ENCODE data around the gene HELLS. TPM values are rescaled to one million over a fixed set of nuclear protein-coding genes. Genes with fewer than 3 reads are reported as not detected.

The HELLS gene
- total and polyA plus RNA-seq, 2 of the 8 experiments (the other 6 are each of a cell fraction or from before 2014, with no cell fraction given): 147 to 371 TPM

GRCh38 chr10:94645285-94645684, 99.7 kb downstream of the HELLS start:
- H3K27me3 ChIP-seq (replicated peaks in 1 of 4; ENCODE audit: control insufficient read depth in 3 of 4, extremely low read depth in 1 of 4, insufficient read depth in 3 of 4, low read length in 3 of 4): no peaks in the 10 kb centered on the region
- no peak overlapping the region for H3K56ac ChIP-seq (replicated peaks; ENCODE audit: insufficient read length, low read depth, low read length)
- H3K4me3 ChIP-seq (ENCODE audit: extremely low read depth in 1 of 4, insufficient read depth in 2 of 4, low read depth in 3 of 4, low read length in 4 of 4): no peak overlapping the region
- H3K23me2 ChIP-seq (ENCODE audit: low read depth, low read length): no peaks in the 10 kb centered on the region
- H2BK15ac ChIP-seq (ENCODE audit: low read length): no peak overlapping the region
- H3K14ac ChIP-seq (ENCODE audit: insufficient read length): no peak overlapping the region
- H4K8ac ChIP-seq (ENCODE audit: extremely low read depth, insufficient read depth, low read length): no peak overlapping the region
- H3K4me1 ChIP-seq (replicated peaks in 1 of 4; ENCODE audit: control insufficient read depth in 3 of 4, insufficient read depth in 4 of 4, low read length in 3 of 4): no peaks in the 10 kb centered on the region
- no peak overlapping the region for H3K4me2 ChIP-seq (ENCODE audit: insufficient read depth in 1 of 2, low read depth in 2 of 2, low read length in 2 of 2)
- TF ChIP-seq SRF (IDR thresholded peaks at IDR 0.05; ENCODE audit: low read depth, low read length) (no peak), SAP30 (IDR thresholded peaks at IDR 0.05; ENCODE audit: insufficient read depth, insufficient replicate concordance, low read length) (no peak), TAF7 (optimal IDR thresholded peaks at IDR 0.05; ENCODE audit: borderline replicate concordance, low read depth, low read length) (no peak), SIRT6 (IDR thresholded peaks at IDR 0.05; ENCODE audit: low read length) (no peak)
- no peak overlapping the region for H4K91ac ChIP-seq (replicated peaks; ENCODE audit: insufficient read length, low read length)
- no peak overlapping the region for H3K23ac ChIP-seq (ENCODE audit: insufficient read length)
- no peak overlapping the region for H4K5ac ChIP-seq (ENCODE audit: insufficient read length, low read depth, low read length)
- POLR2A ChIA-PET (ENCODE audit: partially characterized antibody): no interaction called here
- H3K27ac ChIP-seq (ENCODE audit: low read depth, low read length): no peak overlapping the region
- H2AFZ ChIP-seq (ENCODE audit: low read length): no peak overlapping the region
- H2BK20ac ChIP-seq (ENCODE audit: low read length): no peak overlapping the region
- H3K36me3 ChIP-seq (ENCODE audit: control insufficient read depth in 2 of 4, insufficient read depth in 4 of 4, low read length in 3 of 4): no peaks in the 10 kb centered on the region
- no peak overlapping the region for H3K4ac ChIP-seq (replicated peaks; ENCODE audit: insufficient read length, low read depth, low read length)
- FAIRE-seq (no peak), DNase-seq (ENCODE audit: low read depth in 1 of 2, low spot score in 2 of 2) (no peak)
- no peak overlapping the region for H2BK5ac ChIP-seq (ENCODE audit: low read depth, low read length)
- no peak overlapping the region for H2BK120ac ChIP-seq (replicated peaks; ENCODE audit: low read depth, low read length)
- no peaks in the 10 kb centered on the region for H3K9me3 ChIP-seq (ENCODE audit: insufficient read depth in 2 of 2, low read depth in 1 of 2, low read length in 1 of 2)
- CTCF ChIA-PET (ENCODE audit: partially characterized antibody): interaction anchor here (1.4 kb wide), 1 partner anchor 488 kb away, joined by 3 read pairs; no protein-coding TSS in a partner anchor
- no peaks in the 10 kb centered on the region for H3K79me1 ChIP-seq (ENCODE audit: low read depth, low read length)
- no peak overlapping the region for H2BK12ac ChIP-seq (ENCODE audit: low read depth, low read length)
- no peak overlapping the region for H3K9ac ChIP-seq (replicated peaks in 1 of 4; ENCODE audit: extremely low read depth in 1 of 4, low read depth in 3 of 4, low read length in 3 of 4)
- no peaks in the 10 kb centered on the region for H4K20me1 ChIP-seq (replicated peaks in 1 of 2; ENCODE audit: control insufficient read depth in 1 of 2, insufficient read depth in 2 of 2, low read length in 2 of 2)
- WGBS, 2 experiments (ENCODE audit: extremely low coverage in 1 of 2, insufficient coverage in 1 of 2, insufficient read length in 1 of 2, insufficient replicate concordance in 2 of 2, low coverage in 1 of 2, low lambda C conversion rate in 2 of 2, missing lambda C conversion rate in 1 of 2): 65% methylated on average over 2 of the region's 2 CpGs; no CpG with 5 or more reads in 1 of the 2 experiments
- H2AK5ac ChIP-seq (ENCODE audit: low read depth, low read length): no peak overlapping the region
- no peaks in the 10 kb centered on the region for H3K79me2 ChIP-seq (ENCODE audit: control insufficient read depth in 1 of 2, insufficient read depth in 2 of 2, low read length in 2 of 2)
- no peak overlapping the region for H3K18ac ChIP-seq (ENCODE audit: extremely low read depth, low read length)

Other genes with a start within 250 kb of the HELLS start
- 34.3 and 39.1 TPM in 2 replicates for gene NOC3L, start 182.8 kb upstream of the HELLS start, total RNA-seq (2021; fragmentation: NEBNext Ultra II Directional; extraction: Animal tissue kit (Norgen Biotek cat#: 25700))
- gene NOC3L, start 182.8 kb upstream of the HELLS start, polyA plus RNA-seq (2011; rRNA removed): 4.1 and 7.1 TPM in 2 replicates
- gene TBC1D12, start 143.2 kb upstream of the HELLS start, total RNA-seq (2021; fragmentation: NEBNext Ultra II Directional; extraction: Animal tissue kit (Norgen Biotek cat#: 25700)): 3.2 and 3.6 TPM in 2 replicates
- 1.0 and 1.1 TPM in 2 replicates for gene TBC1D12, start 143.2 kb upstream of the HELLS start, polyA plus RNA-seq (2011; rRNA removed)
- 0.13 TPM in 1 of 2 replicates, not detected in the other for gene CYP2C18, start 137.9 kb downstream of the HELLS start, total RNA-seq (2021; fragmentation: NEBNext Ultra II Directional; extraction: Animal tissue kit (Norgen Biotek cat#: 25700))
- 0.17 TPM in 1 of 2 replicates, not detected in the other for gene CYP2C18, start 137.9 kb downstream of the HELLS start, polyA plus RNA-seq (2011; rRNA removed)
- not detected in 2 replicates for gene CYP2C19, start 216.9 kb downstream of the HELLS start, total RNA-seq (2021; fragmentation: NEBNext Ultra II Directional; extraction: Animal tissue kit (Norgen Biotek cat#: 25700))
- gene CYP2C19, start 216.9 kb downstream of the HELLS start, polyA plus RNA-seq (2011; rRNA removed): not detected in 2 replicates

Measured in H1 (cell line).